Retinal pigment epithelial cell (primary cell): ENCODE data around the gene GM2A.
"Not testable (repeated sequence)": the region's sequence is repeated elsewhere in the genome, so short reads cannot be mapped to it uniquely, and the experiment has no call there.

ENCODE experiments used
- DNase-seq: peaks from one replicate; pipeline ENCODE4 v3.0.0-alpha.2; 2010; ENCODE audit warnings: low read depth
- H3K4me3 ChIP-seq: 2 replicates; pipeline ENCODE4 v1.5.1; 2011; ENCODE audit warnings: mild to moderate bottlenecking, low read length, control low read depth, moderate library complexity
- CTCF ChIP-seq: conservative IDR thresholded peaks from 2 replicates; pipeline ENCODE4 v1.5.1; 2011; ENCODE audit warnings: low read depth, low read length, control low read depth, inconsistent platforms

Gene GM2A

GRCh38 chr5:151227918-151228447 is 25.0 kb upstream of the GM2A start:
- DNase-seq = no peak
- no peak overlapping the region for H3K4me3 ChIP-seq
- TF ChIP-seq CTCF = no peak

GRCh38 chr5:151228986-151229385 is 24.0 kb upstream of the GM2A start:
- DNase-seq = no peak
- H3K4me3 ChIP-seq = no peak overlapping the region
- TF ChIP-seq CTCF = no peak

- no peak for DNase-seq
- no peak overlapping the region for H3K4me3 ChIP-seq
- TF ChIP-seq CTCF = no peak
Observed at GRCh38 chr5:151230048-151230680, 22.8 kb upstream of the GM2A start.

GRCh38 chr5:151231359-151231758 is 21.6 kb upstream of the GM2A start:
- DNase-seq = no peak
- no peak for TF ChIP-seq CTCF
- H3K4me3 ChIP-seq = no peak overlapping the region

GRCh38 chr5:151233616-151234085 is 19.3 kb upstream of the GM2A start:
- DNase-seq = no peak
- H3K4me3 ChIP-seq = no peak overlapping the region
- TF ChIP-seq CTCF = no peak

GRCh38 chr5:151234476-151235238 is 18.3 kb upstream of the GM2A start:
- H3K4me3 ChIP-seq = no peak overlapping the region
- TF ChIP-seq CTCF = no peak
- DNase-seq = no peak

- H3K4me3 ChIP-seq, DNase-seq: not testable (repeated sequence)
Observed at GRCh38 chr5:151235239-151235571, 17.8 kb upstream of the GM2A start.
